Measurements from ENCODE around the gene DNMT3A. TPM values are rescaled to one million over a fixed set of nuclear protein-coding genes. Genes with fewer than 3 reads are reported as not detected.

DNMT3A gene
- total RNA-seq, 1 donor from 2014 or later = 35.6 TPM

- intact Hi-C loops (cut with DNase I) = no loop called here
- DNase-seq = peak; percentile 75
- TF ChIP-seq CTCF (IDR thresholded peaks at IDR 0.05) = no peak
These were observed 90.1 kb downstream of the DNMT3A start for GRCh38 chr2:25251422-25252273.

DNA sequence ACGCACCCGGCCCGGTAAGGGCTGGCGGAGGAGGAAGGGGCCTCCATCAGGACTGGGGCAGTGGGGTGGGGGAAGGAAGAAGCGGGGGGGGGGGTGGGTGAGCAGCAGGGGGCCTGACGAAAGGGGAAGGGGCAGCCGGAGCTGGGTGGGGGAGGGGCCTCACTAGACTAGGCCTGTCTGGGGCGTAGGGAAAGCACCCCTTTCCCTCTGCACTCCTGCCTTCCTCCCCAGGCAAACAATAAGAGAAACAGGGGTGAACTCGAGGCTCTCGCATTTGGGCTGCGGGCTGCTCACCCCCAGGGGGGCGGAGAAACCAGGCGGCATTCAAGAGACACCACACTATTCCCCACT lies 90.7 kb downstream of the DNMT3A start:
- Histone ChIP-seq H3K4me1 (peaks cover 20% of the 10 kb centered on the region), H3K36me3 (peaks cover 29% of the 10 kb centered on the region), H3K27ac (peak overlapping the region; percentile 83), H3K27me3 (ENCODE audit: low read depth) (no peaks in the 10 kb centered on the region), H3K9me3 (no peaks in the 10 kb centered on the region), H3K4me3 (peak overlapping the region; percentile 74)
- TF ChIP-seq CTCF (IDR thresholded peaks at IDR 0.05) = no peak
- DNase-seq (no peak), ATAC-seq (no peak)
- intact Hi-C loops (cut with DNase I) = no loop called here

More at GRCh38 chr2:25251422-25252273, 90.1 kb downstream of the DNMT3A start:
- no peaks in the 10 kb centered on the region for H3K27me3 ChIP-seq (ENCODE audit: low read depth)
- H3K4me3 ChIP-seq = peak overlapping the region; percentile 74
- H3K9me3 ChIP-seq = no peaks in the 10 kb centered on the region
- peak; percentile 70 for ATAC-seq
- H3K27ac ChIP-seq = peak overlapping the region; percentile 83
- H3K36me3 ChIP-seq = peaks cover 26% of the 10 kb centered on the region
- H3K4me1 ChIP-seq = peaks cover 23% of the 10 kb centered on the region

DNA sequence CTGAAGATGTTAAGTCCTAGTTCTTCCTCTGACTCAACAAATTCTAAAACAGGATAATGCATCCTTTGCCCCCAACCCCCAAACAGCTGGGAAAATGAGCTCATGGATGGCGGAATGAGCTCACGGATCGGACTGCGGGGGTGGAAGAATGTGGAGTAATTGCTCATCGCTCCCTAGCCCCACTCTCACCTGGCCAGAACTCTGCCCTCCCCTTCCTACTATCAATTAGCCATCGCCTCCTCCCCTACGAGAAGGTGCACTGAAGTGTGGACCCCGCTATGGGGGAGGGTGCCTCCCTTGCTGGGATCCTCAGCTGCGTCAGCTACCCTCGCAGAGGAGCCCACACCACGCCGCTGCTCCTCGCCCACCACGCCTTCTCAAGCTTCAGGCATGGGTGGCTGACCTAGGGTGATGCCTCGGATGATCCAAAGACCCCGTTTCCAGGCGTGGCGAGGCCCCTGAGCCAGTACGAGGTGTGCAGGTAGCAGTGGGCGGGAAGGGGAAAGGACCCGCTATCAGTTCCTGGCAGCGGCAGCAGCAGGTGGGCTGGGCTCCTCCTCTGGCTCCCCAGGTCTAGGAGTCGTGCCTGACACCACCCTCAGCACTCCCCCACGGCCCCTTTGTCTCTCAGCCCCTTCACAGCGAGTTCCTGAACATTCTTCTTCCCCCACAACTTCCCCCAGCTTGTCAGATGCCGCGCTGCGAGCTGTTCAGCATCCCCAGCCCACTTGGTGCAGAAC lies 91.2 kb downstream of the DNMT3A start:
- H3K27ac ChIP-seq = no peak overlapping the region
- peaks cover 31% of the 10 kb centered on the region for H3K36me3 ChIP-seq
- ATAC-seq (no peak), DNase-seq (no peak)
- no peaks in the 10 kb centered on the region for H3K27me3 ChIP-seq (ENCODE audit: low read depth)
- intact Hi-C loops (cut with DNase I) = no loop called here
- no peak for TF ChIP-seq CTCF (IDR thresholded peaks at IDR 0.05)
- H3K4me1 ChIP-seq = peaks cover 20% of the 10 kb centered on the region
- H3K4me3 ChIP-seq = no peak overlapping the region
- no peaks in the 10 kb centered on the region for H3K9me3 ChIP-seq

GRCh38 chr2:25249785-25250184 lies 91.9 kb downstream of the DNMT3A start:
- Histone ChIP-seq H3K9me3 (no peaks in the 10 kb centered on the region), H3K4me1 (peaks cover 20% of the 10 kb centered on the region), H3K4me3 (no peak overlapping the region), H3K27me3 (ENCODE audit: low read depth) (no peaks in the 10 kb centered on the region), H3K27ac (no peak overlapping the region), H3K36me3 (peaks cover 35% of the 10 kb centered on the region)
- no peak for TF ChIP-seq CTCF (IDR thresholded peaks at IDR 0.05)
- intact Hi-C loops (cut with DNase I) = no loop called here
- DNase-seq (no peak), ATAC-seq (no peak)

DNA sequence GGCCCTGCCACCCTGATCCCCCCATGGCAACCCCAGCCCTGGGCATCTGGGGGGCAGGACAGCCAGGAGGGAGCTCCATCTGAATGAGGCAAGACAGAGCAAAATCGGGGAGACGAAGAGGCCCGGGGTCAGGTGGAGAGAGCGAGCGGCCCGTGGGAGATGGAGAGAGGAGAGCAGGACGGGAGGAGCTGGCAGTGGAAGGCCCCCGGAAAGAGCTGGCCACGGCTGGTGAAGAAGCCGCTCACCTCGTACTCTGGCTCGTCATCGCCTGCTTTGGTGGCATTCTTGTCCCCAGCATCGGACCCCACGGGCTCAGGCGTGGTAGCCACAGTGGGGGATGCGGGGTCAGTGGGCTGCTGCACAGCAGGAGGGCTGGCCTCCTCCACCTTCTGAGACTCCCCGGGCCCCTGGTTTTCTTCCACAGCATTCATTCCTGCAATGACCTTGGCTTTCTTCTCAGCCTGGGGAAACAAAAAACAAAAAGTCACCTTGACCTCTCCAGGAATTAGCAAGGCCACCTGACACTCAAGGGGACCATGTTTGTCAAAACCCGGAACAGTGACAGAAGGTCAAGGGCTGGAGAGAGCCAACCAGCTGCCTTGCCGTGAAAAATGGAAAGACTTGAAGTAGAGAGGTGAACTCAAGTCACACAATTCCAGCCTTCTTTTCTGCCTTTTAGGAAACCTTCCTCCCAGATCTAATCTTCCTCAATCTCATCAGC lies 93.8 kb downstream of the DNMT3A start:
- Histone ChIP-seq H3K36me3 (peaks cover 53% of the 10 kb centered on the region), H3K27me3 (ENCODE audit: low read depth) (no peaks in the 10 kb centered on the region), H3K4me3 (no peak overlapping the region), H3K9me3 (no peaks in the 10 kb centered on the region), H3K27ac (no peak overlapping the region), H3K4me1 (peaks cover 16% of the 10 kb centered on the region)
- intact Hi-C loops (cut with DNase I) = no loop called here
- ATAC-seq = no peak
- no peak for DNase-seq
- no peak for TF ChIP-seq CTCF (IDR thresholded peaks at IDR 0.05)

Measured in lower lobe of right lung (tissue), 2 donors.